Ishikawa (cell line): Measurements from ENCODE around the gene RAPGEF3.

ENCODE experiments used
- CEBPB ChIP-seq: IDR thresholded peaks from 2 replicates; pipeline ENCODE4 v1.6.1; 2012
- CREB1 ChIP-seq: IDR thresholded peaks from 2 replicates; pipeline ENCODE4 v1.6.1; 2012; ENCODE audit warnings: low read depth
- EGR1 ChIP-seq: IDR thresholded peaks from 2 replicates; pipeline ENCODE4 v1.6.1; 2012
- EP300 ChIP-seq: IDR thresholded peaks from 2 replicates; pipeline ENCODE4 v1.6.1; 2012; ENCODE audit warnings: borderline replicate concordance
- FOXM1 ChIP-seq: IDR thresholded peaks from 2 replicates; pipeline ENCODE4 v1.6.1; 2012; ENCODE audit warnings: low read depth, borderline replicate concordance
- NFIC ChIP-seq: IDR thresholded peaks from 2 replicates; pipeline ENCODE4 v1.6.1; 2012
- RAD21 ChIP-seq: IDR thresholded peaks from 2 replicates; pipeline ENCODE4 v1.6.1; 2012; ENCODE audit warnings: low read depth
- TAF1 ChIP-seq: IDR thresholded peaks from 2 replicates; pipeline ENCODE4 v1.6.1; 2012; ENCODE audit warnings: low read depth, mild to moderate bottlenecking
- TCF12 ChIP-seq: IDR thresholded peaks from 2 replicates; pipeline ENCODE4 v1.6.1; 2012; ENCODE audit warnings: low read depth
- TEAD4 ChIP-seq: IDR thresholded peaks from 2 replicates; pipeline ENCODE4 v1.6.1; 2012
- USF1 ChIP-seq: IDR thresholded peaks from 2 replicates; pipeline ENCODE4 v1.6.1; 2012
- YY1 ChIP-seq: IDR thresholded peaks from 2 replicates; pipeline ENCODE4 v1.6.1; 2012; ENCODE audit warnings: low read depth
- ZBTB7A ChIP-seq: IDR thresholded peaks from 2 replicates; pipeline ENCODE4 v1.6.1; 2012; ENCODE audit warnings: low read depth
- TF ChIP-seq, protein P1 (sequence below): IDR thresholded peaks from 2 replicates; pipeline ENCODE4 v1.6.1; 2012; ENCODE audit warnings: low read depth, mild to moderate bottlenecking
- TF ChIP-seq, protein P2 (sequence below): IDR thresholded peaks from 2 replicates; pipeline ENCODE4 v1.6.1; 2012

Gene RAPGEF3

DNA sequence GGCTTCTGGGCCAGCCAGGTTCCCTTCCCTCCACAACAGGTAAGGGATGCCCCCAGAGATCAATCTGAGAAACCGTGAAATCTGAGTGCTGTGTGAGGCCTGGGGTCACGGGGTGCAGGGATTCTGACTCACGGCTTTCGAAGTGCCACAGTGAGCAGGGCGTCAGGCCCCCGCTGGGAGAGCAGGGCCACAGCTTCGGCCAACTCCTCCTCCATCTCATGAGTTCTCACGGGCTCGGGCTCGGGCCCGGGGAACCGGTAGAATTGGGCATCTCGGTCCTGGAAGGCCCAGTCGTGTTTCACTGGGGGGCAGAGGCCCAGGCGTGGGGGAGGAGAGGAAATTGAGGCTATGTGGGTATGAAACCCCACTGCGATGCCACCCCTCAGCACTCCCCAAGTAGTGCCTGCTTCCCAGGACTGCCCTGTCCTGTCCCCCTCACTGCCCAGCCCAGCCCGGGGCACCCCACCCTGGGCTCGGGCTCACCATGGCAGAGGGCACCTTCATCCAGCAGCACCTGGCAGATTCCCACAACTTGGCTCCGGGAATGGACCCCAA lies 7.7 kb downstream of the RAPGEF3 start:
- TF ChIP-seq, protein P1, sequence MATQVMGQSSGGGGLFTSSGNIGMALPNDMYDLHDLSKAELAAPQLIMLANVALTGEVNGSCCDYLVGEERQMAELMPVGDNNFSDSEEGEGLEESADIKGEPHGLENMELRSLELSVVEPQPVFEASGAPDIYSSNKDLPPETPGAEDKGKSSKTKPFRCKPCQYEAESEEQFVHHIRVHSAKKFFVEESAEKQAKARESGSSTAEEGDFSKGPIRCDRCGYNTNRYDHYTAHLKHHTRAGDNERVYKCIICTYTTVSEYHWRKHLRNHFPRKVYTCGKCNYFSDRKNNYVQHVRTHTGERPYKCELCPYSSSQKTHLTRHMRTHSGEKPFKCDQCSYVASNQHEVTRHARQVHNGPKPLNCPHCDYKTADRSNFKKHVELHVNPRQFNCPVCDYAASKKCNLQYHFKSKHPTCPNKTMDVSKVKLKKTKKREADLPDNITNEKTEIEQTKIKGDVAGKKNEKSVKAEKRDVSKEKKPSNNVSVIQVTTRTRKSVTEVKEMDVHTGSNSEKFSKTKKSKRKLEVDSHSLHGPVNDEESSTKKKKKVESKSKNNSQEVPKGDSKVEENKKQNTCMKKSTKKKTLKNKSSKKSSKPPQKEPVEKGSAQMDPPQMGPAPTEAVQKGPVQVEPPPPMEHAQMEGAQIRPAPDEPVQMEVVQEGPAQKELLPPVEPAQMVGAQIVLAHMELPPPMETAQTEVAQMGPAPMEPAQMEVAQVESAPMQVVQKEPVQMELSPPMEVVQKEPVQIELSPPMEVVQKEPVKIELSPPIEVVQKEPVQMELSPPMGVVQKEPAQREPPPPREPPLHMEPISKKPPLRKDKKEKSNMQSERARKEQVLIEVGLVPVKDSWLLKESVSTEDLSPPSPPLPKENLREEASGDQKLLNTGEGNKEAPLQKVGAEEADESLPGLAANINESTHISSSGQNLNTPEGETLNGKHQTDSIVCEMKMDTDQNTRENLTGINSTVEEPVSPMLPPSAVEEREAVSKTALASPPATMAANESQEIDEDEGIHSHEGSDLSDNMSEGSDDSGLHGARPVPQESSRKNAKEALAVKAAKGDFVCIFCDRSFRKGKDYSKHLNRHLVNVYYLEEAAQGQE, result no peak
- TF ChIP-seq EP300, result no peak
- TF ChIP-seq TCF12, result no peak
- no peak for TF ChIP-seq USF1
- no peak for TF ChIP-seq YY1
- TF ChIP-seq TAF1, result no peak

GRCh38 chr12:47750229-47750798 lies 8.4 kb downstream of the RAPGEF3 start:
- TF ChIP-seq NFIC, result no peak

DNA sequence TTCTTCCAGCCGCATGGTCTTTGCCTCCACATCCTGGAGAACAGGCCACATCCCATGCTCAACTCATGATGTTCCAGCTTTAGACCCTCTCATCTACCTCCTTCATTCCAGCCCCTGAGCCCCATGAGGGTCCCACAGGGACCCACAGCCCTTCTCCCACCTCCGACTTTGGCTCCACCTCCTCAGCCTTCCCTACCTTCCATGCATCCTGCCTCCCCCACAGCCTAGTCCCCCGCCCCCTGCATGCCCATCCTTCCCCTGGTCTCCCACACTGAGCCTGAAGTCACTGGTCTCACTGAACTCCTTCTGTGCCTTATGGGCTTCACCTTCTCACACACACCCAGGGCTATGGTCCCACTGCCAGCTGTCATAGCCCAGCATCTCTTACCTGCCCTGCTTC lies 9.8 kb downstream of the RAPGEF3 start:
- no peak for TF ChIP-seq RAD21
- no peak for TF ChIP-seq TEAD4
- no peak for TF ChIP-seq EGR1
- TF ChIP-seq YY1, result no peak
- no peak for TF ChIP-seq EP300
- TF ChIP-seq FOXM1, result no peak
- TF ChIP-seq NFIC, result no peak
- no peak for TF ChIP-seq ZBTB7A
- TF ChIP-seq CREB1, result no peak
- TF ChIP-seq, protein P2, sequence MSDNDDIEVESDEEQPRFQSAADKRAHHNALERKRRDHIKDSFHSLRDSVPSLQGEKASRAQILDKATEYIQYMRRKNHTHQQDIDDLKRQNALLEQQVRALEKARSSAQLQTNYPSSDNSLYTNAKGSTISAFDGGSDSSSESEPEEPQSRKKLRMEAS, result no peak
- no peak for TF ChIP-seq CEBPB

DNA sequence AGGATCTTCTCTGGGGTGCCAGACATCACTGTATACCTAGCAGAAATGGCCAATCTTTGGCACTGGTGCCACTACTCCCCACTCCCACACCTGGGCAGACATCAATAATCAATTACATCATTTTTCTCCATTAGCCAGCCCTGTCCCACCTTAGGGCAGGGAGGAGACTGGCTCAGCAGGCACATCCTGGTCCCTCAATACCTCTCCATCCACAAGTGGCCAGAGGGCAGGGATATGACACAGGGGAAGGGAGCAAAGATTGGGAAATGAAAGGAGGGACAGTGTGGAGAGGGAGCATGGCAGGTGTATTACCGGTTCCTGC lies 10.2 kb downstream of the RAPGEF3 start:
- TF ChIP-seq, protein P2, result no peak
- TF ChIP-seq CREB1 (no peak), ZBTB7A (no peak), USF1 (no peak), TCF12 (no peak), CEBPB (no peak), EGR1 (no peak), FOXM1 (no peak)

GRCh38 chr12:47747596-47748506 lies 10.8 kb downstream of the RAPGEF3 start:
- TF ChIP-seq, protein P1, result no peak
- TF ChIP-seq EGR1 (no peak), TEAD4 (no peak)

DNA sequence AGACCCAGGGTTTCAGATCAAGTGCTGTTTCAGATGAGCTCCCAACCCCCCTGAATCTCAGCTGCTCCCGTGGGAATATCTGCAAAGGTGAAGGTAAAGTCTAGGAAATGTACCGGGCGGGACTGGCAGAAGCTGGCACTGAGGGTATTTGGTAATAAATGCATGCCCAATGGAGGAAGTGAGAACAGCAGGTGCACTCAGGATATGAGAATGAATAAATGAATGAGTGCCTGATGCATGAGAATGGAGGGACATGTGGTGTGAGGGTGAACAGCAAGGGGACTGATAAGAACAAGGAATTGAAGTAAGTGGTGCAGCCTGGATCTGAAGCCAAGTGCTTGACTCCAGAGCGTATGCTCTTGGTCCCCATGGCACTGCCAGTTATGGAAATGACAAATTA lies 11.6 kb downstream of the RAPGEF3 start:
- TF ChIP-seq EP300 (no peak), CEBPB (no peak), RAD21 (no peak), TCF12 (no peak), USF1 (no peak), TEAD4 (no peak), ZBTB7A (no peak), CREB1 (no peak), EGR1 (no peak), YY1 (no peak), TAF1 (no peak), NFIC (no peak), FOXM1 (no peak)
- TF ChIP-seq, protein P2, result no peak
- TF ChIP-seq, protein P1, result no peak
